ENCODE data around the gene ESRRG. TPM values are rescaled to one million over a fixed set of nuclear protein-coding genes. Genes with fewer than 3 reads are reported as not detected.

ESRRG gene
- total and polyA plus RNA-seq, 4 donors = 0.07 to 0.47 (median 0.20) TPM

DNA sequence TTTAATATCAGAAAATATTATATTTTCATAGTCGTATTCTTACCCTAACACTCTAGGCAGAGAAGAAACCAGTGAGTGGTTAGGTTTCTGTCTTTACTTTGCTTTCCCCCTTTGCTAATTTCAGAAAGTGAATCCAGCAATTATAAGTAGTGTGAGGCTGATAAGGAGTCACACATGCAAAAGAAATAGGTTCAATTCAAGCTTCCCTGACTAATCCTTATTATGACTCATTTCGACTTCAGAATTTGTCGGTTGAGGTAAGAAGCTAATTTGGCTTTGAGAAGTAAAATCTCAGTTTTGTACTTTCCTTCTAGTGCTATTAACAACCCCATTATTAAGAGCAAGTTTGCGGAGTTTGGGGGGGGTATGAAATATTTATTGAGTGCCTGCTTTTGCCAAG lies 22.4 kb downstream of the ESRRG start:
- no peak overlapping the region for H3K9ac ChIP-seq (ENCODE audit: low read depth in 1 of 2, low read length in 2 of 2)
- WGBS = 86% methylated on average over 4 of the region's 4 CpGs
- no peaks in the 10 kb centered on the region for H3K36me3 ChIP-seq (ENCODE audit: control insufficient read depth in 4 of 4, insufficient read depth in 3 of 4, low read depth in 1 of 4, low read length in 3 of 4)
- H3K4me3 ChIP-seq (ENCODE audit: low read depth in 1 of 3, low read length in 3 of 3) = no peak overlapping the region
- no peak overlapping the region for H3K27ac ChIP-seq (ENCODE audit: low read depth in 1 of 2, low read length in 2 of 2)
- peaks cover 0 to 5% (median 0%) of the 10 kb centered on the region in 4 donors for H3K27me3 ChIP-seq (ENCODE audit: control insufficient read depth in 4 of 4, insufficient read depth in 4 of 4, low read length in 3 of 4)
- no peak for DNase-seq (ENCODE audit: low spot score)
- no peaks in the 10 kb centered on the region for H3K4me1 ChIP-seq (ENCODE audit: control insufficient read depth in 4 of 4, insufficient read depth in 4 of 4, low read length in 3 of 4)
- TF ChIP-seq FOXA1 (IDR thresholded peaks at IDR 0.05) (no peak), RAD21 (IDR thresholded peaks at IDR 0.05) (no peak), HNF4G (IDR thresholded peaks at IDR 0.05) (no peak), JUND (IDR thresholded peaks at IDR 0.05) (no peak), YY1 (IDR thresholded peaks at IDR 0.05) (no peak), TAF1 (conservative IDR thresholded peaks at IDR 0.05) (no peak), GABPA (IDR thresholded peaks at IDR 0.05 in 1 of 2, conservative IDR thresholded peaks at IDR 0.05 in 1 of 2) (no peak), HNF4A (conservative IDR thresholded peaks at IDR 0.05) (no peak)
- TF ChIP-seq, protein P1, sequence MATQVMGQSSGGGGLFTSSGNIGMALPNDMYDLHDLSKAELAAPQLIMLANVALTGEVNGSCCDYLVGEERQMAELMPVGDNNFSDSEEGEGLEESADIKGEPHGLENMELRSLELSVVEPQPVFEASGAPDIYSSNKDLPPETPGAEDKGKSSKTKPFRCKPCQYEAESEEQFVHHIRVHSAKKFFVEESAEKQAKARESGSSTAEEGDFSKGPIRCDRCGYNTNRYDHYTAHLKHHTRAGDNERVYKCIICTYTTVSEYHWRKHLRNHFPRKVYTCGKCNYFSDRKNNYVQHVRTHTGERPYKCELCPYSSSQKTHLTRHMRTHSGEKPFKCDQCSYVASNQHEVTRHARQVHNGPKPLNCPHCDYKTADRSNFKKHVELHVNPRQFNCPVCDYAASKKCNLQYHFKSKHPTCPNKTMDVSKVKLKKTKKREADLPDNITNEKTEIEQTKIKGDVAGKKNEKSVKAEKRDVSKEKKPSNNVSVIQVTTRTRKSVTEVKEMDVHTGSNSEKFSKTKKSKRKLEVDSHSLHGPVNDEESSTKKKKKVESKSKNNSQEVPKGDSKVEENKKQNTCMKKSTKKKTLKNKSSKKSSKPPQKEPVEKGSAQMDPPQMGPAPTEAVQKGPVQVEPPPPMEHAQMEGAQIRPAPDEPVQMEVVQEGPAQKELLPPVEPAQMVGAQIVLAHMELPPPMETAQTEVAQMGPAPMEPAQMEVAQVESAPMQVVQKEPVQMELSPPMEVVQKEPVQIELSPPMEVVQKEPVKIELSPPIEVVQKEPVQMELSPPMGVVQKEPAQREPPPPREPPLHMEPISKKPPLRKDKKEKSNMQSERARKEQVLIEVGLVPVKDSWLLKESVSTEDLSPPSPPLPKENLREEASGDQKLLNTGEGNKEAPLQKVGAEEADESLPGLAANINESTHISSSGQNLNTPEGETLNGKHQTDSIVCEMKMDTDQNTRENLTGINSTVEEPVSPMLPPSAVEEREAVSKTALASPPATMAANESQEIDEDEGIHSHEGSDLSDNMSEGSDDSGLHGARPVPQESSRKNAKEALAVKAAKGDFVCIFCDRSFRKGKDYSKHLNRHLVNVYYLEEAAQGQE (IDR thresholded peaks at IDR 0.05) = no peak
- TF ChIP-seq, protein P2, sequence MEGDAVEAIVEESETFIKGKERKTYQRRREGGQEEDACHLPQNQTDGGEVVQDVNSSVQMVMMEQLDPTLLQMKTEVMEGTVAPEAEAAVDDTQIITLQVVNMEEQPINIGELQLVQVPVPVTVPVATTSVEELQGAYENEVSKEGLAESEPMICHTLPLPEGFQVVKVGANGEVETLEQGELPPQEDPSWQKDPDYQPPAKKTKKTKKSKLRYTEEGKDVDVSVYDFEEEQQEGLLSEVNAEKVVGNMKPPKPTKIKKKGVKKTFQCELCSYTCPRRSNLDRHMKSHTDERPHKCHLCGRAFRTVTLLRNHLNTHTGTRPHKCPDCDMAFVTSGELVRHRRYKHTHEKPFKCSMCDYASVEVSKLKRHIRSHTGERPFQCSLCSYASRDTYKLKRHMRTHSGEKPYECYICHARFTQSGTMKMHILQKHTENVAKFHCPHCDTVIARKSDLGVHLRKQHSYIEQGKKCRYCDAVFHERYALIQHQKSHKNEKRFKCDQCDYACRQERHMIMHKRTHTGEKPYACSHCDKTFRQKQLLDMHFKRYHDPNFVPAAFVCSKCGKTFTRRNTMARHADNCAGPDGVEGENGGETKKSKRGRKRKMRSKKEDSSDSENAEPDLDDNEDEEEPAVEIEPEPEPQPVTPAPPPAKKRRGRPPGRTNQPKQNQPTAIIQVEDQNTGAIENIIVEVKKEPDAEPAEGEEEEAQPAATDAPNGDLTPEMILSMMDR (IDR thresholded peaks at IDR 0.05; ENCODE audit: low read depth, low read length, missing input control) = no peak
- TF ChIP-seq, protein P3, sequence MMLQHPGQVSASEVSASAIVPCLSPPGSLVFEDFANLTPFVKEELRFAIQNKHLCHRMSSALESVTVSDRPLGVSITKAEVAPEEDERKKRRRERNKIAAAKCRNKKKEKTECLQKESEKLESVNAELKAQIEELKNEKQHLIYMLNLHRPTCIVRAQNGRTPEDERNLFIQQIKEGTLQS (IDR thresholded peaks at IDR 0.05) = no peak
- TF ChIP-seq, protein P4, sequence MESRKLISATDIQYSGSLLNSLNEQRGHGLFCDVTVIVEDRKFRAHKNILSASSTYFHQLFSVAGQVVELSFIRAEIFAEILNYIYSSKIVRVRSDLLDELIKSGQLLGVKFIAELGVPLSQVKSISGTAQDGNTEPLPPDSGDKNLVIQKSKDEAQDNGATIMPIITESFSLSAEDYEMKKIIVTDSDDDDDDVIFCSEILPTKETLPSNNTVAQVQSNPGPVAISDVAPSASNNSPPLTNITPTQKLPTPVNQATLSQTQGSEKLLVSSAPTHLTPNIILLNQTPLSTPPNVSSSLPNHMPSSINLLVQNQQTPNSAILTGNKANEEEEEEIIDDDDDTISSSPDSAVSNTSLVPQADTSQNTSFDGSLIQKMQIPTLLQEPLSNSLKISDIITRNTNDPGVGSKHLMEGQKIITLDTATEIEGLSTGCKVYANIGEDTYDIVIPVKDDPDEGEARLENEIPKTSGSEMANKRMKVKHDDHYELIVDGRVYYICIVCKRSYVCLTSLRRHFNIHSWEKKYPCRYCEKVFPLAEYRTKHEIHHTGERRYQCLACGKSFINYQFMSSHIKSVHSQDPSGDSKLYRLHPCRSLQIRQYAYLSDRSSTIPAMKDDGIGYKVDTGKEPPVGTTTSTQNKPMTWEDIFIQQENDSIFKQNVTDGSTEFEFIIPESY (IDR thresholded peaks at IDR 0.05) = no peak
- H3K9me3 ChIP-seq (ENCODE audit: control insufficient read depth in 4 of 4, low read length in 3 of 4) = no peaks in the 10 kb centered on the region

DNA sequence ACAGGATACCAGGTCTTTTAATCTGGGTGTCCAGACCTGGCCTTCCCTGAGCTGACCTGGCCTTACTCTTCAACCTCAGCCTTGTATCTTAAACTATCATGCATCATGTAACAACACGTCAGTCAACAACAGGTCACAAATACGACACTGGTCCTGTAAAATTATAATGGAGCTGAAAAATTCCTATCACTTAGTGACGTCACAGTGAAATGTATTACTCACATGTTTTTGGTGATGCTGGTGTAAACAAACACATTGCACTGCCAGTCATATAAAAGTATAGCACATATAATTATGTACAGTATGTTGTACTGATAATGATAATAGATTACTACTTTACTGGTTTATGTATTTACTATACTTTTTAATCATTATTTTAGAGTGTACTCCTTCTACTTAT lies 31.5 kb downstream of the ESRRG start:
- TF ChIP-seq HNF4G (IDR thresholded peaks at IDR 0.05) = no peak
- no peak for TF ChIP-seq RXRA (IDR thresholded peaks at IDR 0.05)
- TF ChIP-seq HNF4A (conservative IDR thresholded peaks at IDR 0.05) = no peak
- TF ChIP-seq JUND (IDR thresholded peaks at IDR 0.05) = no peak
- TF ChIP-seq, protein P3 (IDR thresholded peaks at IDR 0.05) = no peak
- Histone ChIP-seq H3K9ac (ENCODE audit: low read depth in 1 of 2, low read length in 2 of 2) (no peak overlapping the region), H3K4me1 (ENCODE audit: control insufficient read depth in 4 of 4, insufficient read depth in 4 of 4, low read length in 3 of 4) (no peaks in the 10 kb centered on the region), H3K27ac (ENCODE audit: low read depth in 1 of 2, low read length in 2 of 2) (no peak overlapping the region), H3K36me3 (ENCODE audit: control insufficient read depth in 4 of 4, insufficient read depth in 3 of 4, low read depth in 1 of 4, low read length in 3 of 4) (no peaks in the 10 kb centered on the region), H3K27me3 (ENCODE audit: control insufficient read depth in 4 of 4, insufficient read depth in 4 of 4, low read length in 3 of 4) (no peaks in the 10 kb centered on the region), H3K4me3 (ENCODE audit: low read depth in 1 of 3, low read length in 3 of 3) (no peak overlapping the region), H3K9me3 (ENCODE audit: control insufficient read depth in 4 of 4, low read length in 3 of 4) (no peaks in the 10 kb centered on the region)
- WGBS = 91% methylated on average over 3 of the region's 3 CpGs
- DNase-seq (ENCODE audit: low spot score) = no peak
